Vagina (tissue), 2 donors: Measurements from ENCODE around the gene MAF.

Source experiments
- CTCF ChIP-seq, 3 experiments: fragments of 450-650 bp in 2 of 3; fragments of 200-600 bp in 1 of 3; sonication (generic) in 1 of 3; IDR thresholded peaks; one replicate each; pipeline ENCODE4 v1.5.1; 2017 to 2019; ENCODE audit warnings: antibody characterized with exemption in 3 of 3, mild to moderate bottlenecking in 2 of 3, moderate library complexity in 2 of 3
- POLR2A ChIP-seq, 2 donors: fragments of 450-650 bp; IDR thresholded peaks; one replicate each; pipeline ENCODE4 v1.6.1; 2017; ENCODE audit warnings: antibody characterized with exemption in 2 of 2, mild to moderate bottlenecking in 2 of 2, moderate library complexity in 2 of 2
- POLR2AphosphoS5 ChIP-seq, 2 donors: sonication (generic); formaldehyde crosslinking; IDR thresholded peaks; one replicate each; pipeline ENCODE4 v1.9.0; 2017; ENCODE audit warnings: antibody characterized with exemption in 2 of 2, mild to moderate bottlenecking in 2 of 2, low read depth in 1 of 2; ENCODE audit not compliant: insufficient read depth in 1 of 2

- TF ChIP-seq CTCF (IDR thresholded peaks at IDR 0.05) (no peak), POLR2A (IDR thresholded peaks at IDR 0.05) (no peak), POLR2AphosphoS5 (IDR thresholded peaks at IDR 0.05; ENCODE audit: insufficient read depth in 1 of 2, low read depth in 1 of 2) (peak in 1 of 2 donors; percentile 50)
These were observed 2.0 kb downstream of the MAF start for GRCh38 chr16:79598348-79599181.
